B cell (primary cell): ENCODE results near the gene ANLN. TPM values are rescaled to one million over a fixed set of nuclear protein-coding genes. Genes with fewer than 3 reads are reported as not detected.
"Not testable (repeated sequence)": the region's sequence is repeated elsewhere in the genome, so short reads cannot be mapped to it uniquely, and the experiment has no call there.

Experiments used
- ATAC-seq: fragments of 200-7000 bp; cut with Tn5 transposase; one replicate; pipeline ENCODE4 v1.10.0; 2021; ENCODE audit warnings: low read depth, mild to moderate bottlenecking, moderate number of reproducible peaks, moderate library complexity
- CTCF ChIA-PET: fragments of 350-600 bp; sonication (Branson Sonifier 250); formaldehyde crosslinking; loops from one replicate; lab custom pipeline; 2021; ENCODE audit warnings: antibody characterized with exemption, inconsistent platforms; lab: Charles Lee
- POLR2A ChIA-PET: fragments of 350-600 bp; sonication (Branson Sonifier 250); formaldehyde crosslinking; loops from one replicate; lab custom pipeline; 2021; ENCODE audit warnings: antibody characterized with exemption; lab: Charles Lee
- DNase-seq: peaks from one replicate; pipeline ENCODE4 v3.0.0; 2013
- H2AFZ ChIP-seq: 2 replicates; pipeline ENCODE4 v1.6.1; 2012; ENCODE audit warnings: mild to moderate bottlenecking, low read depth, low read length; ENCODE audit not compliant: insufficient read depth, poor library complexity, severe bottlenecking
- H3K27ac ChIP-seq, 2 donors: 1 replicate in 1 of 2; 2 replicates in 1 of 2; pipeline ENCODE4 v1.5.1; 2012 to 2013; ENCODE audit warnings: low read length in 2 of 2, mild to moderate bottlenecking in 2 of 2, moderate library complexity in 1 of 2
- H3K27me3 ChIP-seq, 4 experiments: fragments of 200-600 bp in 1 of 4; sonication (generic) in 1 of 4; replicated peaks in 1 of 4; 1 replicate in 2 of 4; 2 replicates in 2 of 4; pipeline versions ENCODE4 v1.6.1 to v1.7.0; 2013 to 2016; ENCODE audit warnings: low read length in 3 of 4, mild to moderate bottlenecking in 2 of 4, mixed read lengths in 1 of 4, moderate library complexity in 1 of 4; ENCODE audit not compliant: insufficient read depth in 4 of 4, control insufficient read depth in 3 of 4; ENCODE audit errors: control extremely low read depth in 1 of 4
- H3K36me3 ChIP-seq, 2 experiments: replicated peaks in 1 of 2; 1 replicate in 1 of 2; 2 replicates in 1 of 2; pipeline versions ENCODE4 v1.6.1 to v1.7.1; 2013; ENCODE audit warnings: low read length in 1 of 2; ENCODE audit not compliant: insufficient read depth in 2 of 2, control insufficient read depth in 1 of 2; ENCODE audit errors: control extremely low read depth in 1 of 2, extremely low read depth in 1 of 2
- H3K4me1 ChIP-seq, 2 donors: fragments of 200-600 bp in 1 of 2; sonication (generic) in 1 of 2; 1 replicate in 1 of 2; 2 replicates in 1 of 2; pipeline versions ENCODE4 v1.5.1 to v1.6.1; 2013 to 2017; ENCODE audit warnings: low read length in 2 of 2; ENCODE audit not compliant: control insufficient read depth in 2 of 2, insufficient read depth in 2 of 2
- H3K4me2 ChIP-seq: replicated peaks from 2 replicates; pipeline ENCODE3; 2012; ENCODE audit warnings: mild to moderate bottlenecking, low read depth, low read length; ENCODE audit not compliant: poor library complexity, severe bottlenecking
- H3K4me3 ChIP-seq, 5 experiments: fragments of 200-600 bp in 1 of 5; sonication (generic) in 1 of 5; 1 replicate in 3 of 5; 2 replicates in 2 of 5; pipeline versions ENCODE4 v1.5.1 to v1.7.0; 2011 to 2016; ENCODE audit warnings: low read length in 4 of 5, mild to moderate bottlenecking in 4 of 5, low read depth in 2 of 5, control low read depth in 1 of 5, moderate library complexity in 1 of 5; ENCODE audit not compliant: insufficient read depth in 1 of 5; ENCODE audit errors: control extremely low read depth in 1 of 5, extremely low read depth in 1 of 5
- H3K79me2 ChIP-seq: fragments of 200-600 bp; sonication (generic); one replicate; pipeline ENCODE4 v1.6.0; 2016; ENCODE audit warnings: low read length; ENCODE audit not compliant: control insufficient read depth, insufficient read depth
- H3K9ac ChIP-seq: fragments of 200-600 bp; sonication (generic); 2 replicates; pipeline ENCODE4 v1.6.1; 2017; ENCODE audit warnings: mild to moderate bottlenecking, low read length, moderate library complexity
- H3K9me3 ChIP-seq, 3 donors: one replicate each; pipeline versions ENCODE4 v1.6.1 to v1.7.1; 2013; ENCODE audit warnings: low read length in 2 of 3; ENCODE audit not compliant: control insufficient read depth in 2 of 3, insufficient read depth in 1 of 3; ENCODE audit errors: control extremely low read depth in 1 of 3
- H4K20me1 ChIP-seq: 2 replicates; pipeline ENCODE4 v1.6.0; 2012; ENCODE audit warnings: mild to moderate bottlenecking, low read length; ENCODE audit not compliant: insufficient read depth, control insufficient read depth, poor library complexity, severe bottlenecking
- H3K27ac Mint-ChIP-seq: one replicate; pipeline ENCODE4 v1.8.0; 2021; ENCODE audit warnings: mixed read lengths
- H3K27me3 Mint-ChIP-seq: one replicate; pipeline ENCODE4 v1.8.0; 2021; ENCODE audit warnings: mixed read lengths
- H3K4me1 Mint-ChIP-seq: one replicate; pipeline ENCODE4 v1.8.0; 2021; ENCODE audit warnings: mixed read lengths
- H3K4me3 Mint-ChIP-seq: one replicate; pipeline ENCODE4 v1.8.0; 2021; ENCODE audit warnings: mixed read lengths
- H3K9me3 Mint-ChIP-seq: one replicate; pipeline ENCODE4 v1.8.0; 2022; ENCODE audit warnings: mixed read lengths; ENCODE audit not compliant: insufficient read depth
- EZH2 ChIP-seq: IDR thresholded peaks from 2 replicates; pipeline ENCODE4 v1.6.1; 2012; ENCODE audit warnings: borderline replicate concordance, low read depth, mild to moderate bottlenecking, moderate library complexity, low read length; ENCODE audit not compliant: insufficient read depth, poor library complexity, severe bottlenecking
- WGBS: methylation state at CpG from one replicate; pipeline ENCODE4 v1.1.5; 2013; ENCODE audit warnings: missing lambda C conversion rate; ENCODE audit not compliant: insufficient coverage; 5-methylcytosine and 5-hydroxymethylcytosine counted together
- intact Hi-C: fragments of 100-400 bp; cut with micrococcal nuclease; formaldehyde crosslinking; loops from one replicate; pipeline ENCODE4 v1.10.0; 2022
- polyA plus RNA-seq: library from polyadenylated mRNA; depleted of rRNA; stranded (reverse); fragments of >200 nt; gene quantifications from 2 replicates; pipeline ENCODE4 v1.2.3, GENCODE V29; 2012
- total RNA-seq, 2 donors: library from RNA; stranded (reverse); fragments of 120-200 nt in 1 of 2; gene quantifications; 1 replicate in 1 of 2; 2 replicates in 1 of 2; pipeline versions ENCODE4 v1.2.3 to v1.2.4, GENCODE V29; 2013 to 2022
- TF ChIP-seq, protein P1 (sequence below): fragments of 200-600 bp; IDR thresholded peaks from one replicate; pipeline ENCODE4 v1.8.0; 2022; ENCODE audit warnings: antibody characterized with exemption, mild to moderate bottlenecking

ANLN gene
- total and polyA plus RNA-seq, 2 donors (not counting 1 experiment from before 2014, with no cell fraction given): 0.19 to 0.32 TPM

- H3K4me3 Mint-ChIP-seq, ATAC-seq, intact Hi-C loops, H3K9ac ChIP-seq, H3K4me2 ChIP-seq, DNase-seq, H3K27ac ChIP-seq, H4K20me1 ChIP-seq, H3K9me3 ChIP-seq, H3K9me3 Mint-ChIP-seq, CTCF ChIA-PET, H3K4me1 ChIP-seq, POLR2A ChIA-PET, H3K4me3 ChIP-seq, H3K79me2 ChIP-seq, H3K27me3 Mint-ChIP-seq, H3K27ac Mint-ChIP-seq, H3K36me3 ChIP-seq, H3K27me3 ChIP-seq, H3K4me1 Mint-ChIP-seq, H2AFZ ChIP-seq: not testable (repeated sequence)
- no CpG with 5 or more reads among the region's 3 CpGs for WGBS
Measured at GRCh38 chr7:36385646-36386045, 4.0 kb upstream of the ANLN start.

- no peaks in the 10 kb centered on the region for H3K9me3 Mint-ChIP-seq
- ChIA-PET CTCF (interaction anchor here (1.3 kb wide), 1 partner anchor 20 kb away, joined by 4 read pairs; a partner anchor contains a TSS), POLR2A (no interaction called here)
- DNase-seq (no peak), ATAC-seq (no peak)
- Histone ChIP-seq H4K20me1 (no peaks in the 10 kb centered on the region), H3K4me1 (peaks cover 12 to 17% of the 10 kb centered on the region in 2 donors), H3K27me3 (no peaks in the 10 kb centered on the region), H3K27ac (no peak overlapping the region), H3K36me3 (no peaks in the 10 kb centered on the region), H3K4me2 (no peak overlapping the region), H2AFZ (no peak overlapping the region), H3K79me2 (no peaks in the 10 kb centered on the region), H3K9me3 (no peaks in the 10 kb centered on the region), H3K9ac (no peak overlapping the region), H3K4me3 (no peak overlapping the region)
- H3K4me1 Mint-ChIP-seq: peaks cover 24% of the 10 kb centered on the region
- no peak overlapping the region for H3K4me3 Mint-ChIP-seq
- WGBS: 100% methylated on average over 1 of the region's 7 CpGs
- H3K27me3 Mint-ChIP-seq: no peaks in the 10 kb centered on the region
- no peak overlapping the region for H3K27ac Mint-ChIP-seq
- TF ChIP-seq EZH2: no peak
- TF ChIP-seq, protein P1, sequence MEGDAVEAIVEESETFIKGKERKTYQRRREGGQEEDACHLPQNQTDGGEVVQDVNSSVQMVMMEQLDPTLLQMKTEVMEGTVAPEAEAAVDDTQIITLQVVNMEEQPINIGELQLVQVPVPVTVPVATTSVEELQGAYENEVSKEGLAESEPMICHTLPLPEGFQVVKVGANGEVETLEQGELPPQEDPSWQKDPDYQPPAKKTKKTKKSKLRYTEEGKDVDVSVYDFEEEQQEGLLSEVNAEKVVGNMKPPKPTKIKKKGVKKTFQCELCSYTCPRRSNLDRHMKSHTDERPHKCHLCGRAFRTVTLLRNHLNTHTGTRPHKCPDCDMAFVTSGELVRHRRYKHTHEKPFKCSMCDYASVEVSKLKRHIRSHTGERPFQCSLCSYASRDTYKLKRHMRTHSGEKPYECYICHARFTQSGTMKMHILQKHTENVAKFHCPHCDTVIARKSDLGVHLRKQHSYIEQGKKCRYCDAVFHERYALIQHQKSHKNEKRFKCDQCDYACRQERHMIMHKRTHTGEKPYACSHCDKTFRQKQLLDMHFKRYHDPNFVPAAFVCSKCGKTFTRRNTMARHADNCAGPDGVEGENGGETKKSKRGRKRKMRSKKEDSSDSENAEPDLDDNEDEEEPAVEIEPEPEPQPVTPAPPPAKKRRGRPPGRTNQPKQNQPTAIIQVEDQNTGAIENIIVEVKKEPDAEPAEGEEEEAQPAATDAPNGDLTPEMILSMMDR: no peak
- intact Hi-C loops: no loop called here
Measured at GRCh38 chr7:36387435-36388231, 2.0 kb upstream of the ANLN start.
